PFSK-1 (cell line): ENCODE data around the gene FADS2.

ENCODE experiments used
- FOXP2 ChIP-seq: optimal IDR thresholded peaks from 2 replicates; pipeline ENCODE3; 2011; ENCODE audit warnings: borderline replicate concordance, control low read depth, inconsistent platforms; ENCODE audit not compliant: insufficient read depth; ENCODE audit errors: extremely low read length, extremely low read depth
- POLR2AphosphoS5 ChIP-seq: IDR thresholded peaks from 2 replicates; pipeline ENCODE4 v1.6.1; 2012; ENCODE audit warnings: low read depth, mild to moderate bottlenecking, control low read depth, low read length, moderate library complexity
- REST ChIP-seq, 2 experiments: IDR thresholded peaks; 2 replicates each; pipeline versions ENCODE4 v1.6.1 to v1.8.0; 2011 to 2012; ENCODE audit warnings: low read depth in 2 of 2, low read length in 2 of 2, control low read depth in 1 of 2, inconsistent platforms in 1 of 2, mild to moderate bottlenecking in 1 of 2, moderate library complexity in 1 of 2; ENCODE audit not compliant: insufficient read depth in 1 of 2
- SIN3A ChIP-seq: IDR thresholded peaks from 2 replicates; pipeline ENCODE4 v1.6.1; 2012; ENCODE audit warnings: mild to moderate bottlenecking, low read length, moderate library complexity, borderline replicate concordance; ENCODE audit not compliant: insufficient read depth
- TAF1 ChIP-seq: IDR thresholded peaks from 2 replicates; pipeline ENCODE4 v1.6.1; 2012; ENCODE audit warnings: low read length, control low read depth, borderline replicate concordance; ENCODE audit not compliant: insufficient read depth

The FADS2 gene

GRCh38 chr11:61814247-61814957 lies 13.7 kb upstream of the FADS2 start:
- no peak for TF ChIP-seq SIN3A
- no peak for TF ChIP-seq FOXP2
- TF ChIP-seq TAF1 = no peak
- TF ChIP-seq POLR2AphosphoS5 = no peak
- no peak for TF ChIP-seq REST (IDR thresholded peaks at IDR 0.05; ENCODE audit: insufficient read depth in 1 of 2, low read depth in 2 of 2, low read length in 2 of 2)

GRCh38 chr11:61814958-61815789 lies 12.9 kb upstream of the FADS2 start:
- TF ChIP-seq SIN3A (0 out of 2 replicates have a peak, but pooled peaks have one; percentile 28), POLR2AphosphoS5 (peak; percentile 92; the same call in 1 of the 2 replicates), FOXP2 (peak; percentile 82), REST (IDR thresholded peaks at IDR 0.05; ENCODE audit: insufficient read depth in 1 of 2, low read depth in 2 of 2, low read length in 2 of 2) (peak in 1 of 2 experiments; percentile 52; a peak in 1 of 4 replicates), TAF1 (peak; percentile 74)

GRCh38 chr11:61815790-61816735 lies 12.0 kb upstream of the FADS2 start:
- TF ChIP-seq SIN3A (no peak; the same call in 1 of the 2 replicates), REST (IDR thresholded peaks at IDR 0.05; ENCODE audit: insufficient read depth in 1 of 2, low read depth in 2 of 2, low read length in 2 of 2) (no peak), TAF1 (peak; percentile 64; the same call in 1 of the 2 replicates), FOXP2 (peak; percentile 46), POLR2AphosphoS5 (peak; percentile 62)

GRCh38 chr11:61816736-61817455 lies 11.2 kb upstream of the FADS2 start, which contains the start of gene FADS1:
Gene FADS1, minus strand, starts transcription at chr11:61817003. Its CDS starts 74 bp downstream, at chr11:61816929.
- TF ChIP-seq POLR2AphosphoS5 (peak; percentile 58; the same call in 1 of the 2 replicates), FOXP2 (peak; percentile 84), TAF1 (no peak)
